ENCODE results near the gene DGKE.
A peak's percentile ranks its signal among the peaks of the same experiment; 100 is the strongest.

Gene DGKE

GRCh38 chr17:56866496-56866895, 32.5 kb downstream of the DGKE start:
- DNase-seq = no peak

GRCh38 chr17:56867948-56868376, 34.0 kb downstream of the DGKE start:
- no peak for TF ChIP-seq CTCF (IDR thresholded peaks at IDR 0.05; ENCODE audit: low read depth, low read length)
- no peak overlapping the region for H3K4me3 ChIP-seq (ENCODE audit: low read depth, low read length)
- no peaks in the 10 kb centered on the region for H3K9me3 ChIP-seq
- peaks cover 26% of the 10 kb centered on the region for H3K27me3 ChIP-seq
- no peaks in the 10 kb centered on the region for H3K36me3 ChIP-seq
- no peaks in the 10 kb centered on the region for H3K4me1 ChIP-seq
- DNase-seq = no peak

More at GRCh38 chr17:56866496-56866895, 32.5 kb downstream of the DGKE start:
- H3K36me3 ChIP-seq = no peaks in the 10 kb centered on the region
- H3K27me3 ChIP-seq = peaks cover 39% of the 10 kb centered on the region
- H3K4me1 ChIP-seq = no peaks in the 10 kb centered on the region
- no peak overlapping the region for H3K4me3 ChIP-seq (ENCODE audit: low read depth, low read length)
- H3K9me3 ChIP-seq = no peaks in the 10 kb centered on the region
- TF ChIP-seq CTCF (IDR thresholded peaks at IDR 0.05; ENCODE audit: low read depth, low read length) = peak; percentile 29

GRCh38 chr17:56868716-56869115, 34.8 kb downstream of the DGKE start:
- no peak overlapping the region for H3K4me3 ChIP-seq (ENCODE audit: low read depth, low read length)
- H3K27me3 ChIP-seq = peaks cover 21% of the 10 kb centered on the region
- no peak for DNase-seq
- H3K4me1 ChIP-seq = no peaks in the 10 kb centered on the region
- no peaks in the 10 kb centered on the region for H3K36me3 ChIP-seq
- TF ChIP-seq CTCF (IDR thresholded peaks at IDR 0.05; ENCODE audit: low read depth, low read length) = no peak
- H3K9me3 ChIP-seq = no peaks in the 10 kb centered on the region

GRCh38 chr17:56870081-56870651, 36.2 kb downstream of the DGKE start:
- no peaks in the 10 kb centered on the region for H3K36me3 ChIP-seq
- DNase-seq = no peak
- no peak overlapping the region for H3K4me3 ChIP-seq (ENCODE audit: low read depth, low read length)
- no peaks in the 10 kb centered on the region for H3K9me3 ChIP-seq
- H3K27me3 ChIP-seq = peaks cover 15% of the 10 kb centered on the region
- H3K4me1 ChIP-seq = no peaks in the 10 kb centered on the region
- TF ChIP-seq CTCF (IDR thresholded peaks at IDR 0.05; ENCODE audit: low read depth, low read length) = no peak

GRCh38 chr17:56876766-56877179, 42.8 kb downstream of the DGKE start:
- no peak for TF ChIP-seq CTCF (IDR thresholded peaks at IDR 0.05; ENCODE audit: low read depth, low read length)
- Histone ChIP-seq H3K4me1 (no peaks in the 10 kb centered on the region), H3K36me3 (no peaks in the 10 kb centered on the region), H3K4me3 (ENCODE audit: low read depth, low read length) (no peak overlapping the region), H3K9me3 (no peaks in the 10 kb centered on the region), H3K27me3 (peaks cover 21% of the 10 kb centered on the region; the same call in 1 of the 2 replicates)
- DNase-seq = no peak

GRCh38 chr17:56879280-56879679, 45.3 kb downstream of the DGKE start:
- no peak for DNase-seq
- no peaks in the 10 kb centered on the region for H3K4me1 ChIP-seq
- peaks cover 24% of the 10 kb centered on the region; the same call in 1 of the 2 replicates for H3K27me3 ChIP-seq
- no peak overlapping the region for H3K4me3 ChIP-seq (ENCODE audit: low read depth, low read length)
- no peak for TF ChIP-seq CTCF (IDR thresholded peaks at IDR 0.05; ENCODE audit: low read depth, low read length)
- no peaks in the 10 kb centered on the region for H3K9me3 ChIP-seq
- no peaks in the 10 kb centered on the region for H3K36me3 ChIP-seq

Measured in BE2C (cell line).